Stimulated activated CD4-positive, alpha-beta T cell treated with anti-CD3 and anti-CD28 coated beads, Interleukin-12 subunit alpha, Interleukin-12 subunit beta, amount 100 ng/mL, for 24 hours (primary cell): ENCODE measurements around the gene MAP6.
A peak's percentile ranks its signal among the peaks of the same experiment; 100 is the strongest.
"Not testable (repeated sequence)": the region's sequence is repeated elsewhere in the genome, so short reads cannot be mapped to it uniquely, and the experiment has no call there.

Experiments
- DNase-seq, 2 experiments: peaks; one replicate each; pipeline ENCODE4 v3.0.0-alpha.2; 2020; ENCODE audit warnings: low read depth in 2 of 2

Gene MAP6

DNA sequence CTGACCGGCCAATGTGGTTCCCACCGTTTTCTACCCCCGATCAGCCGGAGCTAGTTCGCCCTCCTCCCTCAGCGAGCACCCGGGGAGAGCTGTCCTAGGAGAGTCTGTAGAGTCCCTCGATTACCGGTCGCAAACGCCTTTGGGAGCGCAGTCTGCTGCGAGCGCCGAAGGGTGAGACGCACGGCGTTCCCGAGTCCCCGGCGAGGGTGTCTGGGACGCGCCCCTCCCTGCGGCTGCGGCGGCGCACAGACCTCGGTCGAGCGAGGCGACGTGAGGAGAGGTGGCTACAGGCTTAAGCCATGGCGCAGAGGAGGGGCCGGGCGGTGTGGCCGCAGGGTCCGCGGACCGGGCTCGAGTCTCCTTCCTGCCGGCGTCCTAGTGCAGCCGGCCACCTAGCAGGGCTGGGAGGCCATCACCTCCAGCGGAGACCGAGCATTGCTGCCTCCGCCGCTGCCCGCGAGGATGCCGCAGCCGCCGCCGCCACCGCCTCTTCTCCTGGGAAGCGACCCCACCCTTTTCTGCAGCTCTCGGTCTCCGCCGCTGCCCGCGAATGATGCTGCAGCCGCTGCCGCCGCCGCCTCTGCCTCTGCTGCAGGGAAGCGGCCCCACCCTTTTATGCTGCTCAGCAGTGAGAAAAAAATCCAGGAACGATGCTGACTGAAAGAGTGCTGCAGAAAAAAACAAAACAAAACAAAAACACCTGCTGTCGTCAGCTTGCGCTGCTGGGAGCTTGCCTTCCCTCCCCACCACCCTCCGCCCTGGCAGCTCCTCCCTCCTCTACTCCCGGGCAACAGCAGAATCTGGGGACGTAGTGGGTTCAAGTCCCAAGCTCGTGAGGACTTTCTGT is at the start of gene MAP6:
MAP6 (minus strand) TSS at position 588 of the 847 bp plus-strand sequence. CDS start 669 bp downstream, outside the sequence.
- DNase-seq: no peak

- no peak for DNase-seq
These were observed 49.0 kb upstream of the MAP6 start, which contains the start of gene MOGAT2 for GRCh38 chr11:75717608-75718418. Gene MOGAT2 (plus strand): TSS chr11:75717838. CDS start chr11:75717889, 51 bp downstream.

GRCh38 chr11:75716659-75717058 is 47.8 kb upstream of the MAP6 start:
- no peak for DNase-seq

GRCh38 chr11:75715688-75716087 is 46.9 kb upstream of the MAP6 start:
- no peak for DNase-seq

GRCh38 chr11:75714211-75714610 is 45.4 kb upstream of the MAP6 start:
- DNase-seq: no peak

DNA sequence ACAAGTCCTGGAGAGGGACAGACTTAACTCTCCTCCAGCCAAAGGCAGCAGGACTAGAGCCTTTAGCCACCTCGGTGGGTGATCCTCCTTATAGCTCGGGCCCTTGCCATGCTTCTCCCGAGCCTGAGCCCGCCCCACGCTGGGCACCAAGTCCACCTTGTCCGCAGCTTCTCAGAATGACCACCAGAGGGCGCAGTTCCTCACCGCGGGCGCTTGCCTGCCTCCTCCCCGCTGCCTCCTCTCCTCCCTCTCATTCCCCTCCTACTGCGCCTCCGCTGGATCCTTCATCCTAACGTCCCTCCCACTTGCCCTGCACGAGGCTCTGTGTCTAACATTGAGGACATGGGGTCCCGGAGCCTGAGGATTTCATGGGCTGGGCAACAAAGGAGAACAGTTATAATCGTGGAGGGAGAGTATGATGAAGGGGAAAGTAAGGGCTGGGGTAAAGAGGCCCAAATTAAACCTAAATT is 37.5 kb upstream of the MAP6 start:
- DNase-seq: peak; percentile 36 to 58

DNA sequence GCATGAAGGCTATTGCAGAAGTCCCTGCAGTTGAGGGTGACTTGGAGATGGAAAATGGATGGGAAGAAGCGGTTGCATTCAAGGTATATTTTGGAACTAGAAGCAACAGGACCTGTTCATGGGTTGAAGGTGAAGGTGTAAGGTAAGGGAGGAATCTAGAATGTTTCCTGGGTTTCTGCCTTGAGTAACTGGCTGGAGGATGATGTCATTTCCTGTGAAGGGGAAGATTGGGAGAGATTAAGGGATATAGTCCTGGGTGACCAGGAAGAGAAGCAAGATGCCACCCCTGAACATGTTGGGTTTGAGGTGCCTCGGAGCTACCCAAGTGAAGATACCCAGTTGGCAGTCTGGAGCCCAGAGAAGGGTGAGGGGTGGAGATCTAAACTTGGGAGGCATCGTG is 36.7 kb upstream of the MAP6 start:
- no peak for DNase-seq

DNA sequence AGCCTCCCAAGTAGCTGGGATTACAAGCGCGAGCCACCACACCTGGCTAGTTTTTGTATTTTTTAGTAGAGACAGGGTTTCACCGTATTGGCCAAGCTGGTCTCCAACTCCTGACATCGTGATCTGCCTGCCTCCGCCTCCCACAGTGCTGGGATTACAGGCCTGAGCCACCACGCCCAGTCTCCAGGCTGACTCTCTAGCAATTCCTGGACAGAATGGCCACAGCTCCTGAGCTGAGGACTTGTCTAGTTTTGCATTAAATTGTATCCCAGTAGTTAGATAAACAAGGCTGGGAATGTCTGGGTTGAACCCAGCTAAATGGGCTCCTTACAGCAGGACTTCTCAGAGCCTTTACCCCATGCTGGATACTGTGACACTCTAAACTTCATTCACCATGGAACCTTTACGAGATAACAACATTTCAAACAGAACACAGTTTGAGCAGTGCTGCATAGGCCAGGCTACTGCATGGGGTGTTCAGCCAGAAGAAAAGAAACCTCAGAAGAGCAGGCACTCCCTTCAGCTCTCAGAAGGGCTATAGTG is 34.9 kb upstream of the MAP6 start:
- no peak for DNase-seq

DNA sequence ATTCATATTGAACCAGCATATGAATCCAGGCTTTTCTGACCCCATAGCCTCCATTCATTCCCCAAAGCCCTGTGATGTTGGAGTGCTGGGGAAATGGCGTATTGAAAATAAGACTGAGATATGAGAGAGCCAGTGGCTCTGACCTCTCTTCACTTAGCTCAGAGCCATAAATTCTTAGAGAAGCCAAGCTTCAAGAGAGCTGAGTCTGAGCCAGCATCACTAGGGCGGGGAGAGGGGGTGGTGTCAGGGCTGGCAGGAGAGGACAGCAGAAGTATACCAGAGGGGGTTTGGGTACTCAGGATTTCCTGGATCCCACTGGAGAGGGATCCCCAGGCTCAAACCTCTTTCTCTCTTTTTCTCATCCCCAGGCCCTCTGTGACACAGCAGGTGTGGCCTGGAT is 32.1 kb upstream of the MAP6 start:
- DNase-seq: no peak

DNA sequence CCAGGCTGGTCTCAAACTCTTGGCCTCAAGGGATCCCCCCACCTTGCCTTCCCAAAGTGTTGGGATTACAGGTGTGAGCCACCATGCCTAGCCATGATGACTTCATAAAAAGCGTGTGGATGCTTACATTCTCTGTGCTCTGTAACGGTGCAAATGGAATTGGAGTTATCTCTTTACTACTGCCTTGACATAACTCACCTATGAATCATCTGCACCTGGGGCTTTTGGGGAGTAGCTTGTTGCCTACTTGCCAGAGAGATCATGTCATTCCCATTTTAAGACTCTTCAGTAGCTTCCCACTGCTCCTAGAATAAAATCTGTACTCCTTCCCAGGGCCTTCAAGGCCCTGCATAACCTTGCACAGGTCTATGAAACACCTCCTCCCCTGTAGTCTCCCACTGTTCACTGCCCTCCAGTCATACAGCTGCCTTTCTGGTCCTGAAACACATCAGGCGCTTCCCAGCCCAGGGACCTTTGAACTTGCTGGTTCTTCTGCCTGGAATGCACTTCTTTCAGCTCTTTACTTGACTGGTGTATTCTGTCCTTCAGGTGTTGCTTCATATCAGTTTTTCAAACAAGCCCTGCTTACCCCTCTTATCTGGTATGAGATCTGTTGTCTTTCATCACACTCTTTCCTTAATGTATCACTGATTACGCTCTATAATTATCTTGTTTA is 29.2 kb upstream of the MAP6 start:
- no peak for DNase-seq

- no peak for DNase-seq
These were observed 23.0 kb upstream of the MAP6 start for GRCh38 chr11:75691804-75692203.

- DNase-seq: no peak
These were observed 21.2 kb upstream of the MAP6 start for GRCh38 chr11:75689863-75690609.

GRCh38 chr11:75683856-75684255 is 15.0 kb upstream of the MAP6 start:
- DNase-seq: not testable (repeated sequence)

GRCh38 chr11:75679566-75679965 is 10.7 kb upstream of the MAP6 start:
- DNase-seq: no peak

DNA sequence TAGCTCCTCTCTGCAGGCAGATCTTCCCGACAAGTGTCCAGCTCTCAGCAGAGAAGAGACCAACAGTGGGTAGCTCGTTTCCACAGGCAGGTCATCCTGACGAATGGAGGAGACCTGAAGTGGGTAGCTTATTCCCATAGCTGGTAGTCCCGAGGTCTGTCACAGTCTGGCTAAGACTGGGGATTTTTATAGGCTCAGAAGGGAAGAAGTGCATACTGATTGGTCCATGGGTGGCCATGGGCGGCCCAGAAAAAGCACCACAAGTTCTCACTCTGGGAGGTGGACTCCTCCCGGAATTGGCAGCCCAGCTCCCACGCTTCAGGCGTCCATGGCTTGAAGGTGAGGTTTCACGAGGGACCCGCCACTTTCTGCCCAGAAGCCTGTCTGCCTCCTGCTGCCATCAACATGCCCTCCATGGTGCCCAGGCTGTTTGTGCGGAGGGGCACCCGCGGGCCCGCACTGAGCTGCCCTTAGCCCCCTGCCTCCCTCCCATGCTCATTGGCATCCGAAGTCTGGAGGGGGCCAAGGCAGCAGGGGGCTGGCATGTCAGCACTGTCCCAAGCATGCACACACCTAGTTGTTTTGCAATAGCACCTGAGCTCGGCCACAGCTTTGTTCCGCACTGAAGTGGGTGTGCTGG is 9.9 kb upstream of the MAP6 start:
- no peak for DNase-seq

DNA sequence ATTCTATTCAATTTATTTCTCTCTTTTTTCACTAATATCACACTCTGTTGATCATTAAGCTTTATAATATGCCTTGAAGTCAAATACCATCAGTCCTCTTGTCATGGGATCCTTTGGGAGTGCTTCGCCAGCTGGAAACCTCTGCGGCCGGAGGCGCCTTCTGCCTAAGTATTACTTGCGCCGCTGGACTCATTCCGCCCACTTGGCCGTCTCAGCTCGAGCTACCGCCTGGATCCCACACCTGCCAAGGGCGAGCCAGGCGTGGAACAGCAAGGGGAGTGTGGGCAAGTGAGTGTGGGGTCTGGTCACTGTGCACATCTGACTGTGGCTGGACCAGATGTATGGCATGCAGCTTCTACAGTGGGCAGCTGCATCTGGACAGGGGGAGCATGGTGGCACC is 9.1 kb upstream of the MAP6 start:
- no peak for DNase-seq

DNA sequence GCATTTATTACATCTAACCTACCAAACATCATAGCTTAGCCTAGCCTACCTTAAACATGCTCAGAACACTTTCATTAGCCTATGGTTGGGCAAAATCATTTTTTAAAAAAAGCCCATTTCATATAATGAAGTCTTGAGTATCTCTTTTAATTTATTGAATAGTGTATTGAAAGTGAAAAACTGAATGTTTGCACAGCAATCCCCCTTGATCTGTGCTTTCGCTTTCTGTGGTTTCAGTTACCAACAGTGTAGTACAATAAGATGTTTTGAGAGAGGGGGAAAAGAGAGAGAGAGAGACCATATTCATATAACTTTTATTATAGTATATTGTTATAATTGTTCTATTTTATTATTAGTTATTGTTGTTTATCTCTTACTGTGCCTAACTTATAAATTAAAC is 8.4 kb upstream of the MAP6 start:
- no peak for DNase-seq

GRCh38 chr11:75673977-75674582 is 5.2 kb upstream of the MAP6 start:
- no peak for DNase-seq

DNA sequence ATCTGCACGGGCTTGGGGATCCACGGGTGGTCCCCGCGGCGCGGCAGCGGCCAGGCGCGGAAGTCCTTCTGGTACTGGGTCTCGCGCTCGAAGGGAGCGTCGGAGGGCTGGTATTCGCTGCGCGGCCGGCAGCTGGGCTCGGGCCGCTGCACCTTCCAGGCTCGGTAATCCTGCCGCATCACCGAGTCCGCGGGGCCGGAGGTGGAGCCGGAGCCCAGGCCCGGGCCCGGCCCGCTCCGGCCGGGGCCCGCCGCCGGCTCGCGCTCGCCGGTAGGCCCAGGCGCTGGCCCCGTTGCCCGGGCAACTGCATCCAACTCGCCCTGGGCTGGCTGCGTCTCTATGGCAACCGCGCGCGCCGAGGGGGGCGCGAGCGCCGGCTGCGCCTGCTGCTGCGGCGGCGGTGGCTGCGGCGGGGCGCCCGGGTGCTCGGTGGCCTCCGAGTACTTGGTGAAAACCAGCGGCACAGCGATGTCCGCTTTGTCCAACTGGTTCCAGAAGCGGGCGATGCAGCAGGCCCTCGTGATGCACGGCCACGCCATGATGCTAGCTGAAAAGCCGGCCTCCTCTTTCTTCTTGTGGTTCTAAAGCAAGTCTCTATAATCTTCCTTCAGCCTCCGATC is 897 bp downstream of the MAP6 start:
- DNase-seq: no peak
